BJ (cell line): ENCODE data around the gene TNFRSF13B. TPM values are rescaled to one million over a fixed set of nuclear protein-coding genes. Genes with fewer than 3 reads are reported as not detected.

Experiments used
- CTCF ChIA-PET: fragments of 350-600 bp; formaldehyde crosslinking; extraction: SDS; loops from one replicate; lab custom pipeline; 2021; ENCODE audit warnings: antibody characterized with exemption, inconsistent platforms; lab: Yijun Ruan, JAX
- POLR2A ChIA-PET: fragments of 300-600 bp; sonication (Branson Sonifier 250); formaldehyde crosslinking; extraction: SDS; loops from one replicate; lab custom pipeline; 2021; ENCODE audit warnings: antibody characterized with exemption; lab: Charles Lee
- DNase-seq: peaks from one replicate; pipeline ENCODE4 v3.0.0-alpha.2; 2011; ENCODE audit warnings: low read depth
- H3K27me3 ChIP-seq: 2 replicates; pipeline ENCODE4 v1.6.0; 2011; ENCODE audit warnings: low read length; ENCODE audit not compliant: control insufficient read depth, insufficient read depth
- H3K36me3 ChIP-seq: 2 replicates; pipeline ENCODE4 v1.5.1; 2011; ENCODE audit warnings: low read length; ENCODE audit not compliant: control insufficient read depth, insufficient read depth
- H3K4me3 ChIP-seq: 2 replicates; pipeline ENCODE4 v1.5.1; 2011; ENCODE audit warnings: low read depth, mild to moderate bottlenecking, control low read depth, low read length
- polyA plus RNA-seq: library from polyadenylated mRNA; depleted of rRNA; stranded (reverse); fragments of >200 nt; gene quantifications from 2 replicates; pipeline ENCODE4 v1.2.3, GENCODE V29; 2011
- TF ChIP-seq, protein P1 (sequence below): IDR thresholded peaks from 2 replicates; pipeline ENCODE4 v1.5.1; 2011; ENCODE audit warnings: low read depth, mild to moderate bottlenecking, control low read depth, inconsistent platforms, low read length, moderate library complexity; ENCODE audit not compliant: insufficient read depth

TNFRSF13B gene
- polyA plus RNA-seq, 1 experiment: not detected

DNA sequence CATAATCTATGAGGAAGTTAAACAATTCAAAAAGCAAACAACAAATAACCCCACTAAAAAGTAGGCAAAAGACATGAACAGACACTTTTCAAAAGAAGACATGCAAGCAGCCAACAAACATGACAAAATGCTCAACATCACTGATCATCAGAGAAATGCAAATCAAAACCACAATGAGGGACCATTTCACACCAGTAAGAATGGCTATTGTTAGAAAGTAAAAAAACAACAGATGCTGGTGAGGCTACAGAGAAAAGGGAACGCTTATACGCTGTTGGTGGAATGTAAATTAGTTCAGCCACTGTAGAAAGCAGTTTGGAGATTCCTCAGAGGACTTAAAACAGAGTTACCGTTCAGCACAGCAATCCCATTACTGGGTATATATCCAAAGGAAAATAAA lies 24.4 kb downstream of the TNFRSF13B start:
- Histone ChIP-seq H3K27me3 (peaks cover 13% of the 10 kb centered on the region), H3K4me3 (no peak overlapping the region), H3K36me3 (no peaks in the 10 kb centered on the region)
- POLR2A ChIA-PET: no interaction called here
- CTCF ChIA-PET: no interaction called here
- DNase-seq: no peak
- TF ChIP-seq, protein P1, sequence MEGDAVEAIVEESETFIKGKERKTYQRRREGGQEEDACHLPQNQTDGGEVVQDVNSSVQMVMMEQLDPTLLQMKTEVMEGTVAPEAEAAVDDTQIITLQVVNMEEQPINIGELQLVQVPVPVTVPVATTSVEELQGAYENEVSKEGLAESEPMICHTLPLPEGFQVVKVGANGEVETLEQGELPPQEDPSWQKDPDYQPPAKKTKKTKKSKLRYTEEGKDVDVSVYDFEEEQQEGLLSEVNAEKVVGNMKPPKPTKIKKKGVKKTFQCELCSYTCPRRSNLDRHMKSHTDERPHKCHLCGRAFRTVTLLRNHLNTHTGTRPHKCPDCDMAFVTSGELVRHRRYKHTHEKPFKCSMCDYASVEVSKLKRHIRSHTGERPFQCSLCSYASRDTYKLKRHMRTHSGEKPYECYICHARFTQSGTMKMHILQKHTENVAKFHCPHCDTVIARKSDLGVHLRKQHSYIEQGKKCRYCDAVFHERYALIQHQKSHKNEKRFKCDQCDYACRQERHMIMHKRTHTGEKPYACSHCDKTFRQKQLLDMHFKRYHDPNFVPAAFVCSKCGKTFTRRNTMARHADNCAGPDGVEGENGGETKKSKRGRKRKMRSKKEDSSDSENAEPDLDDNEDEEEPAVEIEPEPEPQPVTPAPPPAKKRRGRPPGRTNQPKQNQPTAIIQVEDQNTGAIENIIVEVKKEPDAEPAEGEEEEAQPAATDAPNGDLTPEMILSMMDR: no peak

DNA sequence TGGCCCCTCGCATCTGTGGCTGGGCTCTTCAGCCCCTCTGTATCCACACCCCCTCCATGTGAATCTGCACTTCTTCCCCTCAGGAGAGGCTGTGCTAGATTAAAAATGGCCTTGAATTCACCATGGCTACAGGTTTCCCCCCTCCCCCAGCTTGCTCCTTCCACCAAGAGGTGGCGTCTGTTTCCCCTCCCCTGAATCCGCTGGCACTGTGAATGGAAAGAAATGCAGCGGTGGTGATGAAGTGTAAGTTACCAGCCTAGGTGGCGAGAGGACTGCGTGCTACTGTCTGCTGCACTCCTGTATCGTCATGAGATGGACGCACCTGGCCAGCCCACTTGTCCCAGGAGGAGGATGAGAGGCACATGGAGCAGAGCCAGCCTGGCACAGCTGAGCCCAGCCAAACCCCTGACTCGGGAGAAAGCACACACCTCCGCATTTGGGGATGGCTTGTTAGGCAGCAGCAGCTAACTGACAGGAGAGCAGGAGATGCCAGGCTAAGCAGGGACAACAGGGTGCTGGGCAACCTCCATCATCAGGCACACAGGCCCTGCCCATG lies 26.2 kb downstream of the TNFRSF13B start:
- H3K36me3 ChIP-seq: no peaks in the 10 kb centered on the region
- TF ChIP-seq, protein P1: no peak
- POLR2A ChIA-PET: no interaction called here
- H3K4me3 ChIP-seq: no peak overlapping the region
- CTCF ChIA-PET: no interaction called here
- peaks cover 14% of the 10 kb centered on the region for H3K27me3 ChIP-seq
- no peak for DNase-seq

DNA sequence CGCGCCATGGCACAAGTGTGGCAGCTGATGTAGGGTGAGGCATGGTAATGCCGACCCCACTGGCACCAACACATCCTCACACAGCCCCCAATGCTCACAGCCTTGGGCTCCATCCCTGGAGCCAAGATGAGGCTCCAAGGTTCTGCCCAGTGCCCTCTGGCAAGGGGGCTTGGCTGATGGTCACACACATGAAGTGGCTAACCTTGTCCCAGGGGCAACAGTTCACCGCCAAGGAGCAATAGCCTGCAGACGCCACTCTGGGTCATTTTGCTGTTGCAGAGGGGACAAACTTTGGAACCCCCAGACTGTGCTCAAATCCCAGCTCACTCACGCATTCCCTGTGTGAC lies 26.8 kb downstream of the TNFRSF13B start:
- POLR2A ChIA-PET: no interaction called here
- CTCF ChIA-PET: no interaction called here
- Histone ChIP-seq H3K27me3 (peaks cover 17% of the 10 kb centered on the region), H3K36me3 (no peaks in the 10 kb centered on the region), H3K4me3 (no peak overlapping the region)
- TF ChIP-seq, protein P1: no peak
- DNase-seq: no peak

DNA sequence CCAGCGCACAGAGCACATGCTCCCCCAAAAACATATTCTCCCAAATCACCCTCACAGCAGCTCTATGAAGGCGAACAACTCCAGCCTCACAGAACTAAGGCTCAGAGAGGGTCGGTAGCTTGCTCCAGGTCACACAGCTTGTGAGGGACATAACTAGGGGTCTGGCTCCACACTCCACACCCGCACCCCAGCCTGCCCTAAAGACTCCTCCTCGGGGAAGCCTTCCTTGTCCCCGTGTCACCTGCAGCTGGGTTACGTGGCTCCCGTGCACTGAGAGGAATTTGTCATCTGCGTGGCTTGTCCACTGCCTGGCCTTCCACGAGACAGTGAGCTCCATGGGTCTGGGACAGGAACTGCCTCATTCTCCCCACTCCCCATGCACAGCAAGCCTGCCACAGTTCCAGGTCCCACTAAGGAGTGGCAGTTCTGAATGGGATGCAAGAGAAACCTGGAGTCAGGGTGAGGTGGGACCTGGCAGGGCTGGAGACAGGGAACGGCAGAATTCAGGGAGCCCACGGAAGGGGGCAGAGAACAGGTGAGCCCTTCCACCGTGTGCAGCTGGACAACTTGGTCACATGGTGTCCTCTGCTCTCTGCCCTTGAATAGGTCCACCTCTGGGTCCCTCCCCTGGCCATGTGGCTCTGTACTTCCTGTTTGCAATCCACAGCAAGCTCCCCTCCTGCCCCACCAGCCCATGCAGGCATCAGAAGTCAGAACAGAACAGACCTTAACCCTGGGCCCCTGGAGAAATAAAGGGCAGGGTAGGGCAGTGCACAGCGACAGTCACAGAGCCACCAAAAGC lies 27.4 kb downstream of the TNFRSF13B start:
- DNase-seq: no peak
- POLR2A ChIA-PET: no interaction called here
- no peak overlapping the region for H3K4me3 ChIP-seq
- TF ChIP-seq, protein P1: no peak
- CTCF ChIA-PET: no interaction called here
- no peaks in the 10 kb centered on the region for H3K36me3 ChIP-seq
- peaks cover 17% of the 10 kb centered on the region for H3K27me3 ChIP-seq

DNA sequence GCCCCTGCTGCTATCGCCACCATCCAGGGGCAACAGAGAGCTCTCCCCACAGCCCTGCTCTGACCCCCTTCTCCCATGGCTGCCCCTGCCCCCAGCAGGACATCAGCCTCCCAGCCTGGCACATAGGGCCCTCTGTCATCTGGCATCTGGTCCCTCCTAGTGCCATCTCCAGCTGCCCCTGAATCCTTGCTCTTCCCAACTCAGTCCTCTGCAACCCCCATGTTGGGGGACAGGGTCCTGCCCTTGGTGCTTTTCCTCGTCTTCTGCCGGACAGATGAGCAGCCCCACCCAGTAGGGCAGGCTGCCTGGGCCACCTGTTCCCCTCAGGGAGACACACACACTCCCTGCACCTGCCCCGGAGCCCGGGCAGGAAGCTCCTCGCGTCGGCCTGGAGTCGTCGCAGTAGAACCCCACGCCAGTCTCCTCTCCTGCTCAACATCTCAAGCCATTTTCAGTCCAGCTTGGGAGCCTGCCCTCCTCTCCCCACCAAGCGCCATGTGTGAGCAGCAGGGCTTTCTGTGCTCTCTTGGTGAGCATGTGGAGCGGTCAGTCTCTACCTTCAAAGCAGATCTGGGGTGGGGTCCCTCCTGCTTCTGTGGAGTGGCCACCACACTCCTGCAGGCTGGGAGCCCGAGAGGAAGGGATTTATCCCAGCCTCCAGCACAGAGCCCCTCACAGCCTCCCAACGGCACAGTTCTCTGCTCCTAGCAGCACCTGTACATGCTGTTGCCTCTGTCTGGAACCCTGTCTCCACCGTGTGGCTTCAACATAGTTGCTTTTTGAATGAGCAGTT lies 28.2 kb downstream of the TNFRSF13B start:
- Histone ChIP-seq H3K36me3 (no peaks in the 10 kb centered on the region), H3K27me3 (peaks cover 21% of the 10 kb centered on the region), H3K4me3 (no peak overlapping the region)
- CTCF ChIA-PET: no interaction called here
- POLR2A ChIA-PET: no interaction called here
- no peak for DNase-seq
- TF ChIP-seq, protein P1: no peak
